Ovary (tissue), 3 donors: Measurements from ENCODE around the gene NDE1.

Experiments used
- CTCF ChIP-seq, 3 donors: fragments of 450-650 bp in 2 of 3; fragments of 200-600 bp in 1 of 3; IDR thresholded peaks; one replicate each; pipeline versions ENCODE4 v1.5.1 to v1.8.0; 2016 to 2022; ENCODE audit warnings: antibody characterized with exemption in 3 of 3, mild to moderate bottlenecking in 1 of 3
- EP300 ChIP-seq: sonication (generic); formaldehyde crosslinking; IDR thresholded peaks from one replicate; pipeline ENCODE4 v1.6.1; 2017; ENCODE audit warnings: antibody characterized with exemption
- POLR2A ChIP-seq: fragments of 450-650 bp; IDR thresholded peaks from one replicate; pipeline ENCODE4 v1.6.1; 2017; ENCODE audit warnings: antibody characterized with exemption, mild to moderate bottlenecking, moderate library complexity
- donor health status: DM: no; HTN: no; CAD: no.

- no peak for TF ChIP-seq POLR2A
- TF ChIP-seq CTCF (IDR thresholded peaks at IDR 0.05): no peak
- TF ChIP-seq EP300: no peak
Measured at GRCh38 chr16:15746332-15746731, 96.3 kb downstream of the NDE1 start.
